Colonic mucosa (tissue), 4 donors: ENCODE measurements around the gene FRA10AC1. TPM values are rescaled to one million over a fixed set of nuclear protein-coding genes. Genes with fewer than 3 reads are reported as not detected.

Source experiments
- DNase-seq: peaks from one replicate; pipeline ENCODE4 v3.0.0-alpha.2; 2020
- H3K27ac ChIP-seq: fragments of 200-600 bp; one replicate; pipeline ENCODE4 v1.8.0; 2021
- H3K27me3 ChIP-seq: fragments of 200-600 bp; one replicate; pipeline ENCODE4 v1.8.0; 2021
- H3K36me3 ChIP-seq: fragments of 200-600 bp; one replicate; pipeline ENCODE4 v1.8.0; 2021
- H3K4me1 ChIP-seq: fragments of 200-600 bp; one replicate; pipeline ENCODE4 v1.8.0; 2021; ENCODE audit warnings: mild to moderate bottlenecking
- H3K4me3 ChIP-seq: fragments of 200-600 bp; one replicate; pipeline ENCODE4 v1.8.0; 2021
- H3K9ac ChIP-seq, 2 donors: one replicate each; pipeline ENCODE4 v1.7.0; 2013; ENCODE audit warnings: control low read depth in 2 of 2, low read depth in 2 of 2, low read length in 2 of 2
- H3K9me3 ChIP-seq: fragments of 200-600 bp; one replicate; pipeline ENCODE4 v1.8.0; 2021
- intact Hi-C: fragments of 100-400 bp; cut with DNase I; formaldehyde crosslinking; loops from one replicate; pipeline ENCODE4 v1.14.1; 2022
- total RNA-seq, 2 donors: library from RNA; stranded (reverse); fragmentation: NEBNext Ultra II Directional in 1 of 2; extraction: Animal tissue kit (Norgen Biotek cat#: 25700) in 1 of 2; gene quantifications; one replicate each; pipeline ENCODE4 v1.2.1, GENCODE V29; 2021
- TF ChIP-seq, protein P1 (sequence below): fragments of 200-600 bp; IDR thresholded peaks from one replicate; pipeline ENCODE4 v1.8.0; 2022; ENCODE audit warnings: antibody characterized with exemption, mild to moderate bottlenecking
- donor health status: healthy.
- donor health status: DM: no; HTN: no; CAD: no.
- donor health status: DM: no; HTN: no; CAD: no.

Gene FRA10AC1
- total RNA-seq, 2 donors from 2014 or later, result 13.5 to 19.4 TPM

DNA sequence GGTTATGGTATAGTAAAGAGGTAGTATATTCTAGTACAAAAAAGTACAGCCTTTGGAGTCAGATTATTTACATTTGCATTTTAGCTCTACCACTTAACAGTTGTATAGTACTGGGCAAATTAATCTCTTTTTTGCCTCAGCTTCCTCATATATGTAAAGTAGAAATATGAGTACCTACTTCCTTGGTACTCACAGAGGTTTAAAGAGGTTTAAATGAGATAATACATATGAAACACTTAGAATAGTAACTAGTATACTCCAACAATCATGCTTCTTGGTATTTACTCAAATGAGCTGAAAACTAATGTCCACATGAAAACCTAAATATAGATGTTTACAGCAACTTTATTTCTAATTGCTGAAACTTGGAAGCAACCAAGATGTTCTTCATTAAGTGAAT, 14.7 kb downstream of the FRA10AC1 start:
- Histone ChIP-seq H3K9ac (no peak overlapping the region), H3K36me3 (no peaks in the 10 kb centered on the region), H3K4me3 (no peak overlapping the region), H3K27ac (no peak overlapping the region), H3K4me1 (no peaks in the 10 kb centered on the region), H3K27me3 (no peaks in the 10 kb centered on the region), H3K9me3 (no peaks in the 10 kb centered on the region)
- TF ChIP-seq, protein P1, sequence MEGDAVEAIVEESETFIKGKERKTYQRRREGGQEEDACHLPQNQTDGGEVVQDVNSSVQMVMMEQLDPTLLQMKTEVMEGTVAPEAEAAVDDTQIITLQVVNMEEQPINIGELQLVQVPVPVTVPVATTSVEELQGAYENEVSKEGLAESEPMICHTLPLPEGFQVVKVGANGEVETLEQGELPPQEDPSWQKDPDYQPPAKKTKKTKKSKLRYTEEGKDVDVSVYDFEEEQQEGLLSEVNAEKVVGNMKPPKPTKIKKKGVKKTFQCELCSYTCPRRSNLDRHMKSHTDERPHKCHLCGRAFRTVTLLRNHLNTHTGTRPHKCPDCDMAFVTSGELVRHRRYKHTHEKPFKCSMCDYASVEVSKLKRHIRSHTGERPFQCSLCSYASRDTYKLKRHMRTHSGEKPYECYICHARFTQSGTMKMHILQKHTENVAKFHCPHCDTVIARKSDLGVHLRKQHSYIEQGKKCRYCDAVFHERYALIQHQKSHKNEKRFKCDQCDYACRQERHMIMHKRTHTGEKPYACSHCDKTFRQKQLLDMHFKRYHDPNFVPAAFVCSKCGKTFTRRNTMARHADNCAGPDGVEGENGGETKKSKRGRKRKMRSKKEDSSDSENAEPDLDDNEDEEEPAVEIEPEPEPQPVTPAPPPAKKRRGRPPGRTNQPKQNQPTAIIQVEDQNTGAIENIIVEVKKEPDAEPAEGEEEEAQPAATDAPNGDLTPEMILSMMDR, result no peak
- no peak for DNase-seq
- intact Hi-C loops, result loop anchor here (10.0 kb wide), 1 partner anchor 313 kb away; no protein-coding TSS in a partner anchor

DNA sequence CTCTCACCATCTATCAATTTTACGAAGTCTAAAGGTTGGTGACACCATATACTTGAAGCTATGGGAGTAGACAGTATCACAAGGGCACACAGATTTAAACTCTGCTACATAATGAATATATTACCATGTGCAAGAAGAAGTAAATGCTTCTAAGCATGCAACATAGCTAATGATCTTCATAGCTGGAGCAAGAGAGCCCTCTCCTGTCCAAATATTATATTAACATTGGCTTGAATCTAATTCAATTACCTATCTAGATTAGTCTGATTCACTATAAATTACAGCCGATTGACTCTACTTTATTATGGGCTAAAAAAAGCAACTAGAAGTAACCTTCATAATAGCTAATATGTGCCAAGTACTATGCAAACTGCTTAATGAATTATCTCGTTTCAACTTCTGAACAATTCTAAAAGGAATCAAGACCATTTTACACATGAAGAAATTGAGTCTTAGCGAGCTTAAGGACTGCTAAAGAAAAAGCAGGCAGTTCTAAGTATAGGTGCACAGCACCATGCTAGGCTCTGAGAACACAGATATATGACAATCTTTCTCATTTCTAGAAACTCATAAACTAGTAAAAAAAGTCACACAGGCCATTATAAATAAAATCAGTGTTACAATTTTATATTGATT, 21.9 kb downstream of the FRA10AC1 start:
- TF ChIP-seq, protein P1, result peak; percentile 23
- intact Hi-C loops, result loop anchor here (10.0 kb wide), 1 partner anchor 306 kb away; no protein-coding TSS in a partner anchor
- no peak for DNase-seq
- no peaks in the 10 kb centered on the region for H3K27me3 ChIP-seq
- no peak overlapping the region for H3K27ac ChIP-seq
- H3K4me1 ChIP-seq, result no peaks in the 10 kb centered on the region
- H3K9me3 ChIP-seq, result no peaks in the 10 kb centered on the region
- no peak overlapping the region for H3K9ac ChIP-seq
- H3K36me3 ChIP-seq, result no peaks in the 10 kb centered on the region
- H3K4me3 ChIP-seq, result no peak overlapping the region

DNA sequence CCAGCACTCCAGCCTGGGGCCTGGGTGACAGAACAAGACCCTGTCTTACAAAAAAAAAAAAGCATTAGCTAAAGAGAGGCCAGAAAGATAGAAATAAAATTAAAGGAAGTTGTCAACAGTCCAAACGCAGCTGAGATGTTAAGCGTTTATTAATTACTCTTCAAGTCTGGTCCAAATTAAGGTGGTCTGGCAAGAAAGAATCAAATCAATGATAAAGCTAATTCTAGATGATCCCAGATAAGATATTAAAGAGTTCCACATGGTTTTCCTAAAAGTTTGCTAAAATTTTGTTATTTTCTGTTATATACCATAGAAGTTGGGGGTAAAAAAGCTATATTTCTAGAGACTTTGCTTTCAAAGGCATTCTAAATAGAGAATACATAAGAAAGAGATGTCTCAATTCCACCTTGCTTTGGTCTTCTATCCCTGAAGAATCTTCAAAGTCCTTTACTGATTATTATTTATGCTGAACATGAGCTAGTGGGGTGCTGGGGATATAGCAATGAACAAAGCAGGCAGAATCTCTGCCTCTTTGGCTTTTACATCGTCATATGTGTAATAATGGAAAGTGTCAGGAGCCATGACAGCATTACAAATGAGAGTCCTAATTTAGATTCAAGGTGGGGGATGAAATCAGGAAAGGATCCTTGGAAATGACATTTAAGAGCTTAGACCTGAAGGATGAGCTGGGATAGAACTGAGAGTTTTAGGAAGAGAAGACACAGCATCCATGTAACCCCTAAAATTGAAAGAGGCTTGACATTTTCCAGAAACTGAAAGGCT, 23.4 kb downstream of the FRA10AC1 start:
- intact Hi-C loops, result loop anchor here (5.0 kb wide), 2 partner anchors 122 to 137 kb away; no protein-coding TSS in a partner anchor
- no peaks in the 10 kb centered on the region for H3K4me1 ChIP-seq
- no peak overlapping the region for H3K9ac ChIP-seq
- H3K27me3 ChIP-seq, result no peaks in the 10 kb centered on the region
- TF ChIP-seq, protein P1, result no peak
- H3K36me3 ChIP-seq, result no peaks in the 10 kb centered on the region
- H3K27ac ChIP-seq, result no peak overlapping the region
- H3K9me3 ChIP-seq, result no peaks in the 10 kb centered on the region
- no peak for DNase-seq
- no peak overlapping the region for H3K4me3 ChIP-seq

DNA sequence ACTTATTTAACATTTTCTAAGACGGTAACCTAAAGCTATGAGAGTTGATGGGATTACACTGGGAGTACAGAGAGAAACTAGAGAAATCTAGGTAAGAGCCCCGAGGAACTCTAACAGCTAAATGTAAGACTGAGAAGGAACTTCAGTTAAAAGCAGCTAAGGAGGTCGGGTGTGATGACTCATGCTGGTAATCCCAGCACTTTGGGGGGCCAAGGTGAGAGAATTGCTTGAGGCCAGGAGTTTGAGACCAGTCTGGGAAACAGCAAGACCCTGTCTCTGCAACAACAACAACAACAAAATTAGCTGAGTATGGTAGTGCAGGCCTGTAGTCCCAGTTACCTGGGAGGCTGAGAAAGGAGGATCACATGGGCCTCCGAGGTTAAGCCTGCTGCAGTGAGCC, 24.0 kb downstream of the FRA10AC1 start:
- TF ChIP-seq, protein P1, result no peak
- H3K9me3 ChIP-seq, result no peaks in the 10 kb centered on the region
- no peak overlapping the region for H3K9ac ChIP-seq
- H3K27ac ChIP-seq, result no peak overlapping the region
- no peaks in the 10 kb centered on the region for H3K36me3 ChIP-seq
- intact Hi-C loops, result loop anchor here (5.0 kb wide), 2 partner anchors 121 to 136 kb away; no protein-coding TSS in a partner anchor
- no peaks in the 10 kb centered on the region for H3K27me3 ChIP-seq
- no peak for DNase-seq
- H3K4me3 ChIP-seq, result no peak overlapping the region
- H3K4me1 ChIP-seq, result no peaks in the 10 kb centered on the region

DNA sequence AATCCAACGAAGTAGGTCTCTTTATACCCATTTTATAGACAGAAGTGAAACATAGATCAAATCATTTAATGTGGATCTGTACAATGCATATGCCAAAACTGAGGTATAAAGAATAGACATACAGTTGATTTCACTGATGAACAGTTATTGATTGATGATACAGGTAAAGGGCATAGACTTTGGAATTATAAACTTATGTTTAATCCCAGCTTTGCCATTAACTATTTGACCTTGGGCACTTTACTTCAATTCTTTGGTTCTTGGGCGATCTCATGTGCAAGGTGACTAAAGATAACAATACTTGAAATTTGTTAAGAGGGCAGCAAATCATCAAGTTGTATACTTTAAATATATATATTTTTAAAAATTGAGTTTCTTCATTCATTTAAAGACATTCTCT, 28.6 kb downstream of the FRA10AC1 start:
- no peaks in the 10 kb centered on the region for H3K9me3 ChIP-seq
- H3K27me3 ChIP-seq, result no peaks in the 10 kb centered on the region
- intact Hi-C loops, result no loop called here
- H3K4me3 ChIP-seq, result no peak overlapping the region
- no peak for DNase-seq
- H3K4me1 ChIP-seq, result no peaks in the 10 kb centered on the region
- H3K27ac ChIP-seq, result no peak overlapping the region
- H3K9ac ChIP-seq, result no peak overlapping the region
- H3K36me3 ChIP-seq, result no peaks in the 10 kb centered on the region
- TF ChIP-seq, protein P1, result no peak
